Hematopoietic multipotent progenitor cell (in vitro differentiated cells): Measurements from ENCODE around the gene ITIH2. TPM values are rescaled to one million over a fixed set of nuclear protein-coding genes. Genes with fewer than 3 reads are reported as not detected.
"Not testable (repeated sequence)": the region's sequence is repeated elsewhere in the genome, so short reads cannot be mapped to it uniquely, and the experiment has no call there.

Experiments used
- DNase-seq, 3 donors: peaks; one replicate each; pipeline ENCODE4 v3.0.0-alpha.2; 2011 to 2015; ENCODE audit warnings: low read depth in 2 of 3, low spot score in 2 of 3
- total RNA-seq: library from RNA; depleted of rRNA; stranded (reverse); fragments of >200 nt; gene quantifications from one replicate; pipeline ENCODE4 v1.2.3, GENCODE V29; 2012

ITIH2 gene
- not detected for total RNA-seq

GRCh38 chr10:7703140-7703539 lies at the start of gene ITIH2:
Gene ITIH2, plus strand, starts transcription at chr10:7703316. Its CDS starts 119 bp downstream, at chr10:7703435.
- no peak for DNase-seq

- DNase-seq: not testable (repeated sequence)
Observed at GRCh38 chr10:7657079-7657478, 46.0 kb upstream of the ITIH2 start.

- DNase-seq: no peak
Observed at GRCh38 chr10:7657552-7657951, 45.6 kb upstream of the ITIH2 start.

- DNase-seq: no peak
Observed at GRCh38 chr10:7659560-7659959, 43.6 kb upstream of the ITIH2 start.

- no peak for DNase-seq
Observed at GRCh38 chr10:7662522-7662921, 40.6 kb upstream of the ITIH2 start.

GRCh38 chr10:7664707-7665106 lies 38.4 kb upstream of the ITIH2 start:
- no peak for DNase-seq

GRCh38 chr10:7665767-7666166 lies 37.3 kb upstream of the ITIH2 start:
- DNase-seq: peak in 1 of 3 donors; percentile 9

GRCh38 chr10:7666253-7667023 lies 36.7 kb upstream of the ITIH2 start, which contains the start of gene ITIH5:
Gene ITIH5, minus strand, starts transcription at chr10:7666966. Its CDS starts 74 bp downstream, at chr10:7666892.
- peak in 2 of 3 donors; percentile 3 to 5 for DNase-seq

- peak in 2 of 3 donors; percentile 7 to 26 for DNase-seq
Observed at GRCh38 chr10:7667262-7668141, 35.6 kb upstream of the ITIH2 start.

GRCh38 chr10:7670157-7670556 lies 33.0 kb upstream of the ITIH2 start:
- DNase-seq: no peak

GRCh38 chr10:7672341-7673134 lies 30.6 kb upstream of the ITIH2 start:
- no peak for DNase-seq

GRCh38 chr10:7679256-7679655 lies 23.9 kb upstream of the ITIH2 start:
- DNase-seq: no peak

- DNase-seq: not testable (repeated sequence)
Observed at GRCh38 chr10:7680078-7680477, 23.0 kb upstream of the ITIH2 start.

- no peak for DNase-seq
Observed at GRCh38 chr10:7686351-7687171, 16.6 kb upstream of the ITIH2 start.

- DNase-seq: peak; percentile 46 to 92 (median 86)
Observed at GRCh38 chr10:7687228-7687907, 15.7 kb upstream of the ITIH2 start.

- no peak for DNase-seq
Observed at GRCh38 chr10:7689591-7689990, 13.5 kb upstream of the ITIH2 start.

- DNase-seq: not testable (repeated sequence)
Observed at GRCh38 chr10:7690885-7691597, 12.1 kb upstream of the ITIH2 start.

GRCh38 chr10:7692368-7692767 lies 10.7 kb upstream of the ITIH2 start:
- not testable (repeated sequence) for DNase-seq

GRCh38 chr10:7693194-7693593 lies 9.9 kb upstream of the ITIH2 start:
- not testable (repeated sequence) for DNase-seq
